ENCODE results near the gene KCNS1. TPM values are rescaled to one million over a fixed set of nuclear protein-coding genes. Genes with fewer than 3 reads are reported as not detected.

KCNS1 gene
- polyA plus RNA-seq, 1 donor (not counting 4 experiments of a cell fraction or from before 2014, with no cell fraction given), result 1.5 TPM

DNA sequence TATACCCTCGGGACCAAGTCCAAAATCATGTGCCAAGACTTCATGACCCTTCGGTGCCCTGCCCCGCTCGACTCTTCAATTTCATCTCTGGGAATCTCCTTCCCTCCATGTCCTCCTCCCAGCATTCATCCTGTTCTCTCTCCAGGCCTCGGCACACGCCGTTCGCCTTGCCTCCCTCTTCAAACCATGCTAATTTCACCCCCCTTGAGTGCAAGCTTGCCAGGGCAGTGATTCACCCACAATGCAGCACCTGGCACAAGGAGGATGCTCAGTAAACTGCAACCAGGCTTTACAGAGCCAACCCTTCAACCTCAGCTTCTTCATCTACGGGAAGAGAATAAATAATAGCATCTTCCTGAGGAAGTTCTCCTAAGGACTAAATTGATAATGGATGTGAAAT lies 4.1 kb downstream of the KCNS1 start:
- H3K79me2 ChIP-seq (ENCODE audit: control insufficient read depth, insufficient read depth, low read length), result no peaks in the 10 kb centered on the region
- H3K4me1 ChIP-seq (ENCODE audit: control insufficient read depth, extremely low read depth, insufficient read depth, low read length), result peaks cover 11% of the 10 kb centered on the region
- H3K9me1 ChIP-seq (ENCODE audit: control insufficient read depth, extremely low read depth, insufficient read depth, low read length), result no peaks in the 10 kb centered on the region
- no peaks in the 10 kb centered on the region for H3K9me3 ChIP-seq (ENCODE audit: control insufficient read depth, low read depth, low read length)
- dilution Hi-C loops (cut with MboI; ENCODE audit: extremely low pct_ligation_motif_present, low sequenced_read_pairs), result no loop called here
- H3K9ac ChIP-seq (ENCODE audit: control insufficient read depth, extremely low read depth, insufficient read depth, low read length), result no peak overlapping the region
- no peak overlapping the region for H2AFZ ChIP-seq (ENCODE audit: control insufficient read depth, low read length)
- H4K20me1 ChIP-seq (ENCODE audit: control insufficient read depth, extremely low read depth, insufficient read depth, low read length), result no peaks in the 10 kb centered on the region
- no peak for TF ChIP-seq EZH2 (IDR thresholded peaks at IDR 0.05; ENCODE audit: low read length)
- H3K27ac ChIP-seq (ENCODE audit: control insufficient read depth, insufficient read depth, low read length), result no peak overlapping the region
- H3K27me3 ChIP-seq (ENCODE audit: control insufficient read depth, extremely low read depth, insufficient read depth, low read length), result no peaks in the 10 kb centered on the region
- H3K36me3 ChIP-seq (ENCODE audit: control insufficient read depth in 2 of 2, extremely low read depth in 1 of 2, insufficient read depth in 2 of 2, low read length in 2 of 2), result no peaks in the 10 kb centered on the region
- no peak for DNase-seq (ENCODE audit: low read depth, low spot score)
- H3K4me3 ChIP-seq (ENCODE audit: control insufficient read depth in 2 of 3, extremely low read depth in 1 of 3, insufficient read depth in 2 of 3, low read depth in 1 of 3, low read length in 3 of 3), result no peak overlapping the region
- FAIRE-seq, result no peak
- H3K4me2 ChIP-seq (ENCODE audit: control insufficient read depth, extremely low read depth, insufficient read depth, low read depth, low read length), result no peak overlapping the region

DNA sequence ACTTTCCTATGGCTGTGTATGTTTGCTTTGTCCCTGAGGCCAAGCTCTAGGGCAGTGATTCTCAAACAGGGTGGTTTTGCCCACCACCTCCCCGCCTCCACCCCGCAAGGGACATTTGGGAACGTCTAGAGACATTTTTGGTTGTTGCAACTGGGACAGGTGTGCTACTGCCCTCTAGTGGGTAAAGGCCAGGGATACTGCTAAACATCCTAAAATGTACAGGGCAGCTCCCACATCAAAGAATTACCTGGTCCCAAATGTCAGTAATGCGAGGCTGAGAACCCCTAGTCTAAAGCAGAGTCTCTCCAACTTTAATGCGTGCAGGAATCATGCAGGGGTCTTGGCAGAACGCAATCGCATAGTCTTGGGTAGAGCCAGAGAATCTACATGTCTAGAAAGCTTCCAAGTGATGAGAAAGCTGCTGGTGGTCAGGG lies 5.1 kb downstream of the KCNS1 start:
- no peaks in the 10 kb centered on the region for H3K36me3 ChIP-seq (ENCODE audit: control insufficient read depth in 2 of 2, extremely low read depth in 1 of 2, insufficient read depth in 2 of 2, low read length in 2 of 2)
- H3K27me3 ChIP-seq (ENCODE audit: control insufficient read depth, extremely low read depth, insufficient read depth, low read length), result no peaks in the 10 kb centered on the region
- H3K4me2 ChIP-seq (ENCODE audit: control insufficient read depth, extremely low read depth, insufficient read depth, low read depth, low read length), result no peak overlapping the region
- H3K9me3 ChIP-seq (ENCODE audit: control insufficient read depth, low read depth, low read length), result no peaks in the 10 kb centered on the region
- no peak overlapping the region for H3K27ac ChIP-seq (ENCODE audit: control insufficient read depth, insufficient read depth, low read length)
- FAIRE-seq (peak; percentile 79), DNase-seq (ENCODE audit: low read depth, low spot score) (no peak)
- no peaks in the 10 kb centered on the region for H3K9me1 ChIP-seq (ENCODE audit: control insufficient read depth, extremely low read depth, insufficient read depth, low read length)
- H3K79me2 ChIP-seq (ENCODE audit: control insufficient read depth, insufficient read depth, low read length), result no peaks in the 10 kb centered on the region
- no peak overlapping the region for H3K9ac ChIP-seq (ENCODE audit: control insufficient read depth, extremely low read depth, insufficient read depth, low read length)
- dilution Hi-C loops (cut with MboI; ENCODE audit: extremely low pct_ligation_motif_present, low sequenced_read_pairs), result no loop called here
- TF ChIP-seq, protein P1, sequence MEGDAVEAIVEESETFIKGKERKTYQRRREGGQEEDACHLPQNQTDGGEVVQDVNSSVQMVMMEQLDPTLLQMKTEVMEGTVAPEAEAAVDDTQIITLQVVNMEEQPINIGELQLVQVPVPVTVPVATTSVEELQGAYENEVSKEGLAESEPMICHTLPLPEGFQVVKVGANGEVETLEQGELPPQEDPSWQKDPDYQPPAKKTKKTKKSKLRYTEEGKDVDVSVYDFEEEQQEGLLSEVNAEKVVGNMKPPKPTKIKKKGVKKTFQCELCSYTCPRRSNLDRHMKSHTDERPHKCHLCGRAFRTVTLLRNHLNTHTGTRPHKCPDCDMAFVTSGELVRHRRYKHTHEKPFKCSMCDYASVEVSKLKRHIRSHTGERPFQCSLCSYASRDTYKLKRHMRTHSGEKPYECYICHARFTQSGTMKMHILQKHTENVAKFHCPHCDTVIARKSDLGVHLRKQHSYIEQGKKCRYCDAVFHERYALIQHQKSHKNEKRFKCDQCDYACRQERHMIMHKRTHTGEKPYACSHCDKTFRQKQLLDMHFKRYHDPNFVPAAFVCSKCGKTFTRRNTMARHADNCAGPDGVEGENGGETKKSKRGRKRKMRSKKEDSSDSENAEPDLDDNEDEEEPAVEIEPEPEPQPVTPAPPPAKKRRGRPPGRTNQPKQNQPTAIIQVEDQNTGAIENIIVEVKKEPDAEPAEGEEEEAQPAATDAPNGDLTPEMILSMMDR (optimal IDR thresholded peaks at IDR 0.05 in 1 of 3, IDR thresholded peaks at IDR 0.05 in 1 of 3, conservative IDR thresholded peaks at IDR 0.05 in 1 of 3; ENCODE audit: extremely low read depth in 1 of 3, insufficient read depth in 2 of 3, low read length in 3 of 3), result peak; percentile 65 to 87 (median 81)
- no peak for TF ChIP-seq EZH2 (IDR thresholded peaks at IDR 0.05; ENCODE audit: low read length)
- H3K4me1 ChIP-seq (ENCODE audit: control insufficient read depth, extremely low read depth, insufficient read depth, low read length), result peaks cover 3% of the 10 kb centered on the region
- no peak overlapping the region for H2AFZ ChIP-seq (ENCODE audit: control insufficient read depth, low read length)
- no peak overlapping the region for H3K4me3 ChIP-seq (ENCODE audit: control insufficient read depth in 2 of 3, extremely low read depth in 1 of 3, insufficient read depth in 2 of 3, low read depth in 1 of 3, low read length in 3 of 3)
- no peaks in the 10 kb centered on the region for H4K20me1 ChIP-seq (ENCODE audit: control insufficient read depth, extremely low read depth, insufficient read depth, low read length)
